ENCODE data around the gene ANKFY1.
A peak's percentile ranks its signal among the peaks of the same experiment; 100 is the strongest.
"Not testable (repeated sequence)": the region's sequence is repeated elsewhere in the genome, so short reads cannot be mapped to it uniquely, and the experiment has no call there.

The ANKFY1 gene

GRCh38 chr17:4155980-4156620, 107.7 kb downstream of the ANKFY1 start:
- no peak for DNase-seq (ENCODE audit: low read depth)

GRCh38 chr17:4154201-4154600, 109.6 kb downstream of the ANKFY1 start:
- no peak for DNase-seq (ENCODE audit: low read depth)

GRCh38 chr17:4152471-4152870, 111.3 kb downstream of the ANKFY1 start:
- DNase-seq (ENCODE audit: low read depth) = no peak

- no peak for DNase-seq (ENCODE audit: low read depth)
Measured at GRCh38 chr17:4150096-4150495, 113.7 kb downstream of the ANKFY1 start.

GRCh38 chr17:4148611-4149308, 115.0 kb downstream of the ANKFY1 start:
- DNase-seq (ENCODE audit: low read depth) = no peak

GRCh38 chr17:4147751-4148310, 115.9 kb downstream of the ANKFY1 start:
- no peak for DNase-seq (ENCODE audit: low read depth)

- DNase-seq (ENCODE audit: low read depth) = no peak
Measured at GRCh38 chr17:4146641-4147040, 117.1 kb downstream of the ANKFY1 start.

GRCh38 chr17:4144422-4144747, 119.4 kb downstream of the ANKFY1 start:
- no peak for DNase-seq (ENCODE audit: low read depth)

GRCh38 chr17:4143563-4144421, 120.0 kb downstream of the ANKFY1 start:
- DNase-seq (ENCODE audit: low read depth) = peak; percentile 70

- DNase-seq (ENCODE audit: low read depth) = no peak
Measured at GRCh38 chr17:4142107-4142900, 121.5 kb downstream of the ANKFY1 start.

- DNase-seq (ENCODE audit: low read depth) = no peak
Measured at GRCh38 chr17:4140125-4140524, 123.7 kb downstream of the ANKFY1 start.

GRCh38 chr17:4138906-4139526, 124.8 kb downstream of the ANKFY1 start:
- DNase-seq (ENCODE audit: low read depth) = not testable (repeated sequence)

- DNase-seq (ENCODE audit: low read depth) = no peak
Measured at GRCh38 chr17:4136373-4136772, 127.4 kb downstream of the ANKFY1 start.

GRCh38 chr17:4135489-4135888, 128.3 kb downstream of the ANKFY1 start:
- DNase-seq (ENCODE audit: low read depth) = no peak

- no peak for DNase-seq (ENCODE audit: low read depth)
Measured at GRCh38 chr17:4134721-4135120, 129.1 kb downstream of the ANKFY1 start.

GRCh38 chr17:4130715-4131114, 133.1 kb downstream of the ANKFY1 start:
- no peak for DNase-seq (ENCODE audit: low read depth)

- DNase-seq (ENCODE audit: low read depth) = no peak
Measured at GRCh38 chr17:4127555-4127954, 136.2 kb downstream of the ANKFY1 start.

- DNase-seq (ENCODE audit: low read depth) = no peak
Measured at GRCh38 chr17:4125552-4125951, 138.2 kb downstream of the ANKFY1 start.

GRCh38 chr17:4124999-4125398, 138.8 kb downstream of the ANKFY1 start:
- no peak for DNase-seq (ENCODE audit: low read depth)

- DNase-seq (ENCODE audit: low read depth) = no peak
Measured at GRCh38 chr17:4120332-4120731, 143.4 kb downstream of the ANKFY1 start.

GRCh38 chr17:4119299-4119698, 144.5 kb downstream of the ANKFY1 start:
- DNase-seq (ENCODE audit: low read depth) = no peak

Measured in stimulated activated CD8-positive, alpha-beta memory T cell treated with anti-CD3 and anti-CD28 coated beads, Interleukin-15, amount 100 ng/mL, for 1 hour (primary cell).